Motor neuron (in vitro differentiated cells): ENCODE measurements around the gene SCN2A. TPM values are rescaled to one million over a fixed set of nuclear protein-coding genes. Genes with fewer than 3 reads are reported as not detected.
"Not testable (repeated sequence)": the region's sequence is repeated elsewhere in the genome, so short reads cannot be mapped to it uniquely, and the experiment has no call there.

Experiments used
- ATAC-seq, 8 experiments: fragments of 200-7000 bp; cut with Tn5 transposase; replicated peaks in 6 of 8; 2 replicates each; pipeline ENCODE4 v1.8.0; 2021; ENCODE audit warnings: mild to moderate bottlenecking in 8 of 8, moderate library complexity in 8 of 8
- H3K27ac ChIP-seq, 2 donors: fragments of 250-450 bp; sonication (Bioruptor Pico); 2 replicates each; pipeline ENCODE4 v1.9.0; 2021; ENCODE audit warnings: antibody characterized with exemption in 2 of 2, mild to moderate bottlenecking in 2 of 2, moderate library complexity in 1 of 2
- H3K4me1 ChIP-seq, 2 donors: fragments of 250-450 bp; sonication (Bioruptor Pico); replicated peaks in 1 of 2; 2 replicates each; pipeline ENCODE4 v1.6.1; 2021; ENCODE audit warnings: antibody characterized with exemption in 2 of 2, mild to moderate bottlenecking in 2 of 2, moderate library complexity in 1 of 2
- H3K4me3 ChIP-seq, 5 donors: fragments of 250-450 bp; sonication (Bioruptor Pico); 2 replicates each; pipeline ENCODE4 v1.9.0; 2021; ENCODE audit warnings: antibody characterized with exemption in 5 of 5, mild to moderate bottlenecking in 5 of 5, moderate library complexity in 4 of 5
- WGBS, 10 experiments: fragments of 450-650 bp; shearing (Covaris generic); methylation state at CpG; one replicate each; pipeline ENCODE4 v1.0.0; 2022; 5-methylcytosine and 5-hydroxymethylcytosine counted together
- in situ Hi-C, 9 experiments: fragments of 400-800 bp; cut with MboI; loops; one replicate each; pipeline ENCODE4 v1.15.0; 2021; ENCODE audit warnings: low sequenced_read_pairs in 9 of 9, low pct_unique_long_range_greater_than_20kb in 2 of 9; ENCODE audit not compliant: unreplicated experiment in 9 of 9
- total RNA-seq, 8 experiments: library from RNA; unstranded; fragments of 300-600 nt; gene quantifications; 2 replicates each; pipeline versions ENCODE4 v1.2.3 to v1.2.4, GENCODE V29; 2022

The SCN2A gene
- total RNA-seq, 8 experiments from 2014 or later = 0.31 to 24.4 (median 7.9) TPM

GRCh38 chr2:165294912-165295311 is 55.7 kb downstream of the SCN2A start:
- in situ Hi-C loops = no loop called here
- Histone ChIP-seq H3K27ac (no peak overlapping the region), H3K4me3 (peak overlapping the region in 2 of 5 donors; percentile 40 to 41), H3K4me1 (peaks cover 8% of the 10 kb centered on the region in 2 donors)
- 10 to 95% (median 78%) methylated on average over 2 to 4 of the region's 5 CpGs; no CpG with 5 or more reads in 1 of the 10 experiments for WGBS, 10 experiments
- no peak for ATAC-seq

GRCh38 chr2:165295643-165296042 is 56.4 kb downstream of the SCN2A start:
- no peak overlapping the region for H3K27ac ChIP-seq
- in situ Hi-C loops = no loop called here

GRCh38 chr2:165305391-165306096 is 66.3 kb downstream of the SCN2A start:
- ATAC-seq = no peak
- H3K27ac ChIP-seq = no peak overlapping the region
- H3K4me1 ChIP-seq = no peaks in the 10 kb centered on the region
- 0 to 93% (median 77%) methylated on average over 3 of the region's 3 CpGs; no CpG with 5 or more reads in 1 of the 10 experiments for WGBS, 10 experiments
- H3K4me3 ChIP-seq = no peak overlapping the region
- in situ Hi-C loops = no loop called here

More at GRCh38 chr2:165295643-165296042, 56.4 kb downstream of the SCN2A start:
- H3K4me3 ChIP-seq = peak overlapping the region in 1 of 5 donors; percentile 3
- ATAC-seq = no peak
- H3K4me1 ChIP-seq = peaks cover 8% of the 10 kb centered on the region in 2 donors
- WGBS, 10 experiments = 60 to 100% (median 92%) methylated on average over 1 to 4 of the region's 4 CpGs; no CpG with 5 or more reads in 3 of the 10 experiments

GRCh38 chr2:165307317-165307716 is 68.1 kb downstream of the SCN2A start:
- Histone ChIP-seq H3K4me3 (no peak overlapping the region), H3K4me1 (no peaks in the 10 kb centered on the region), H3K27ac (no peak overlapping the region)
- in situ Hi-C loops = no loop called here
- 13 to 100% (median 97%) methylated on average over 1 of the region's 1 CpG for WGBS, 10 experiments
- no peak for ATAC-seq

GRCh38 chr2:165311949-165312348 is 72.7 kb downstream of the SCN2A start:
- in situ Hi-C loops = no loop called here
- no peaks in the 10 kb centered on the region for H3K4me1 ChIP-seq
- WGBS, 10 experiments = 17 to 100% (median 95%) methylated on average over 1 of the region's 1 CpG; no CpG with 5 or more reads in 4 of the 10 experiments
- no peak overlapping the region for H3K27ac ChIP-seq
- H3K4me3 ChIP-seq = no peak overlapping the region
- ATAC-seq = no peak

- ATAC-seq = no peak
- no peaks in the 10 kb centered on the region for H3K4me1 ChIP-seq
- 70 to 100% (median 90%) methylated on average over 1 to 2 of the region's 2 CpGs; no CpG with 5 or more reads in 1 of the 10 experiments for WGBS, 10 experiments
- H3K4me3 ChIP-seq = no peak overlapping the region
- in situ Hi-C loops = no loop called here
- H3K27ac ChIP-seq = no peak overlapping the region
Observed at GRCh38 chr2:165312999-165313398, 73.8 kb downstream of the SCN2A start.

GRCh38 chr2:165313509-165313908 is 74.3 kb downstream of the SCN2A start:
- Histone ChIP-seq H3K4me3 (no peak overlapping the region), H3K4me1 (no peaks in the 10 kb centered on the region), H3K27ac (no peak overlapping the region)
- no peak for ATAC-seq
- in situ Hi-C loops = no loop called here
- WGBS, 10 experiments = 0 to 97% (median 81%) methylated on average over 1 to 4 of the region's 4 CpGs; no CpG with 5 or more reads in 2 of the 10 experiments

GRCh38 chr2:165328272-165328671 is 89.1 kb downstream of the SCN2A start:
- WGBS, 10 experiments = 0 to 100% (median 78%) methylated on average over 1 to 5 of the region's 5 CpGs; no CpG with 5 or more reads in 1 of the 10 experiments
- ATAC-seq = no peak
- no peak overlapping the region for H3K4me3 ChIP-seq
- in situ Hi-C loops = no loop called here
- no peaks in the 10 kb centered on the region for H3K4me1 ChIP-seq
- H3K27ac ChIP-seq = no peak overlapping the region

- H3K4me3 ChIP-seq, in situ Hi-C loops, H3K27ac ChIP-seq, H3K4me1 ChIP-seq, ATAC-seq: not testable (repeated sequence)
- WGBS, 10 experiments = 0 to 100% (median 75%) methylated on average over 1 to 2 of the region's 2 CpGs; no CpG with 5 or more reads in 1 of the 10 experiments
Observed at GRCh38 chr2:165344276-165344675, 105.1 kb downstream of the SCN2A start.

- in situ Hi-C loops = no loop called here
- ATAC-seq = no peak
- WGBS, 10 experiments = 0 to 100% (median 46%) methylated on average over 1 of the region's 1 CpG; no CpG with 5 or more reads in 4 of the 10 experiments
- Histone ChIP-seq H3K4me3 (no peak overlapping the region), H3K4me1 (no peaks in the 10 kb centered on the region), H3K27ac (no peak overlapping the region)
Observed at GRCh38 chr2:165348441-165348840, 109.2 kb downstream of the SCN2A start.

- in situ Hi-C loops = no loop called here
- WGBS, 10 experiments = 5 to 100% (median 74%) methylated on average over 1 to 2 of the region's 2 CpGs
Observed at GRCh38 chr2:165349181-165349580, 110.0 kb downstream of the SCN2A start.

GRCh38 chr2:165357758-165358157 is 118.5 kb downstream of the SCN2A start:
- Histone ChIP-seq H3K4me3 (no peak overlapping the region), H3K4me1 (no peaks in the 10 kb centered on the region), H3K27ac (no peak overlapping the region)
- in situ Hi-C loops = no loop called here
- WGBS, 10 experiments = 7 to 85% (median 70%) methylated on average over 1 to 2 of the region's 2 CpGs; no CpG with 5 or more reads in 5 of the 10 experiments
- peak in 3 of 8 experiments; percentile 60 to 97 (median 90) for ATAC-seq

More at GRCh38 chr2:165349181-165349580, 110.0 kb downstream of the SCN2A start:
- ATAC-seq = no peak
- Histone ChIP-seq H3K4me1 (no peaks in the 10 kb centered on the region), H3K27ac (no peak overlapping the region), H3K4me3 (no peak overlapping the region)

- peak in 1 of 8 experiments; percentile 71 for ATAC-seq
- H3K27ac ChIP-seq = no peak overlapping the region
- no peak overlapping the region for H3K4me3 ChIP-seq
- in situ Hi-C loops = no loop called here
- 13 to 100% (median 83%) methylated on average over 1 to 4 of the region's 4 CpGs; no CpG with 5 or more reads in 2 of the 10 experiments for WGBS, 10 experiments
- no peaks in the 10 kb centered on the region for H3K4me1 ChIP-seq
Observed at GRCh38 chr2:165361514-165361913, 122.3 kb downstream of the SCN2A start.
